Astrocyte of the cerebellum (primary cell): Measurements from ENCODE around the gene SCMH1.

Experiments used
- DNase-seq: peaks from one replicate; pipeline ENCODE4 v3.0.0-alpha.2; 2011; ENCODE audit warnings: low read depth
- H3K4me3 ChIP-seq: 2 replicates; pipeline ENCODE4 v1.5.1; 2011; ENCODE audit warnings: mild to moderate bottlenecking, low read depth, low read length, moderate library complexity
- in situ Hi-C: cut with HindIII; loops from 2 replicates; pipeline ENCODE4 v1.10.0; 2017; ENCODE audit warnings: low sequenced_read_pairs
- TF ChIP-seq, protein P1 (sequence below): IDR thresholded peaks from 2 replicates; pipeline ENCODE4 v1.5.1; 2012; ENCODE audit warnings: low read length, low read depth, moderate library complexity, mild to moderate bottlenecking; ENCODE audit errors: missing control alignments

SCMH1 gene

DNA sequence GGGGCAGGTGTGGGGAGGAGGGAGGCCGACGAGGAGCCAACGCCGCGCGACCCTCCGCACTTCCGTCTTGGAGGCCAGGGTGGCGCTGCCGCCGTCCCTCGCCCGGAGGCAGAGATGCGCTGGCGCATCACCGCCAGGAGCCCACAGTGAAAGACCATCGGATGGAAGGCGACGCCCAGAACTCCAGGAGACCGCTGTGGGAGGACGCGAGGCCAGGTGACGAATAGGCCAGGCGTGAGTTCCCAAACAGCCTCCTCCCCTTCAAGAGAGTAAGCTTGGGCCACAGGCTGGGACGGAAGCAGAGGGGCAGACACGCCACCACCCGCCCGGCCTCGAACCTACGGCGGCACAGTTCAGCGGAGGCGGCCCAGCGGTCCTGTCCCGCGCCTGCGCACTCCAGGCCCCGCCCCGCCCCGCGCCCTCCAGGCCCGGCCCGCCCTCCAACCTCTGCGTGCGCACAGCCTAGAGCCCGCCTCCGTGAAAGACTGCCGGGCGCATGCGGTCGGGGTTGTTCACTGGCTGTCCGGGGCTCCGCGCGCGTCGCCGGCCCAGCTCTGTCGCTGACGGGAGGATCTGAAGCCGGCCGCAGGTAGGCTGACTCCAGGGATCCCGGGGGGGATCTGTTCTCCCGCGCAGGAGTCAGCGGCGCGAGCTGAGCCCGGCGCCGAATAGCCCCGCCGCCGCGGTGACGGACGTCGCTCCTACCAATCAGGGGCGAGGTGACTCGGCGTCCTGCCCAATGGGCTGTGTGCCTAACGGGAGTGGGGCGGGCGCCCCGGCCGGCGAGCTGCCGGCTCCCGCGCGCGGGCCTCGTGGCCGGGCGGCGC, 262.7 kb downstream of the SCMH1 start, which contains the start of gene CTPS1:
Gene CTPS1, plus strand, starts transcription at position 456 of the 827 bp plus-strand sequence. CDS start 3,595 bp downstream, outside the sequence.
- DNase-seq = peak; percentile 83
- TF ChIP-seq, protein P1, sequence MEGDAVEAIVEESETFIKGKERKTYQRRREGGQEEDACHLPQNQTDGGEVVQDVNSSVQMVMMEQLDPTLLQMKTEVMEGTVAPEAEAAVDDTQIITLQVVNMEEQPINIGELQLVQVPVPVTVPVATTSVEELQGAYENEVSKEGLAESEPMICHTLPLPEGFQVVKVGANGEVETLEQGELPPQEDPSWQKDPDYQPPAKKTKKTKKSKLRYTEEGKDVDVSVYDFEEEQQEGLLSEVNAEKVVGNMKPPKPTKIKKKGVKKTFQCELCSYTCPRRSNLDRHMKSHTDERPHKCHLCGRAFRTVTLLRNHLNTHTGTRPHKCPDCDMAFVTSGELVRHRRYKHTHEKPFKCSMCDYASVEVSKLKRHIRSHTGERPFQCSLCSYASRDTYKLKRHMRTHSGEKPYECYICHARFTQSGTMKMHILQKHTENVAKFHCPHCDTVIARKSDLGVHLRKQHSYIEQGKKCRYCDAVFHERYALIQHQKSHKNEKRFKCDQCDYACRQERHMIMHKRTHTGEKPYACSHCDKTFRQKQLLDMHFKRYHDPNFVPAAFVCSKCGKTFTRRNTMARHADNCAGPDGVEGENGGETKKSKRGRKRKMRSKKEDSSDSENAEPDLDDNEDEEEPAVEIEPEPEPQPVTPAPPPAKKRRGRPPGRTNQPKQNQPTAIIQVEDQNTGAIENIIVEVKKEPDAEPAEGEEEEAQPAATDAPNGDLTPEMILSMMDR = peak; percentile 17
- H3K4me3 ChIP-seq = peak within 1 kb of the TSS; percentile 64
- in situ Hi-C loops = no loop called here

DNA sequence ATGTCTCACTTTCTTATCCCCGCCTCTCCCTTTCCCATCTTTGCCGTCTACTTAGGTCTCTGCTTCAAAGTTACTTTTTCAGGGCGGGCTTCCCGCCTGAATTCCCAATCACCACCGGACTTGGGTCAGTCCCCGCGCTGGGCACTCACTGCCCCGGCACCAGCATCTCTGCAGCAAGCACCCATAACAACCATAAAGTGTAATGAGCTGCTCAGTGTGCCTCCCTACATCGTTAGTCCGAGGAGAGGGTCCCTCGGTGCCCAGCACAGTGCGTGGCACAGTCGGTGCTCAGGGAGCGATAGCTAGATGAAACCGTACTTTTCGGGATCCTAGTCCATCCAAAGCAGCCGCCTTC, 263.2 kb downstream of the SCMH1 start:
- in situ Hi-C loops = no loop called here
- peak overlapping the region; percentile 64 for H3K4me3 ChIP-seq
- TF ChIP-seq, protein P1 = no peak
- DNase-seq = no peak

DNA sequence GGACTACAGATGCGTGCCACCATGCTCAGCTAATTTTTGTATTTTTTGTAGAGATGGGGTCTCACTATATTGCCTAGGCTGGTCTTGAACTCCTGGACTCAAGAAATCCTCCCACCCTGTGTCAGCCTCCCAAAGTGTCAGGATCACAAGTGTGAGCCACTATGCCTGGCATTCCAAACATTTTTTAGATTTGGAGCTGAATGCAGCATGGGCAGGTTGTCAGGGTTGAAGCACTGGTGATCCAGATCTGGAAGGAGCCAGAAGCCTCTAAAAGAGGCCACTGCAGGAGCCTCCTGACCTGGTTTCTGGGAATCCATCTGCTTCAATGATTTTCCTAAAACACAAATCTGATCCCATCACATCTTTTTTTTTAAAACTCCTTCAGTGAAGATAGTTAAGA, 264.4 kb downstream of the SCMH1 start:
- DNase-seq = no peak
- TF ChIP-seq, protein P1 = no peak
- no peak overlapping the region for H3K4me3 ChIP-seq
- in situ Hi-C loops = no loop called here
